Ovary (tissue), 3 donors: ENCODE results near the gene SUSD3.

Source experiments
- CTCF ChIP-seq, 3 donors: fragments of 450-650 bp in 2 of 3; fragments of 200-600 bp in 1 of 3; IDR thresholded peaks; one replicate each; pipeline versions ENCODE4 v1.5.1 to v1.8.0; 2016 to 2022; ENCODE audit warnings: antibody characterized with exemption in 3 of 3, mild to moderate bottlenecking in 1 of 3
- POLR2A ChIP-seq: fragments of 450-650 bp; IDR thresholded peaks from one replicate; pipeline ENCODE4 v1.6.1; 2017; ENCODE audit warnings: antibody characterized with exemption, mild to moderate bottlenecking, moderate library complexity
- donor health status: DM: no; HTN: no; CAD: no.

GRCh38 chr9:93080406-93080805 lies 21.9 kb downstream of the SUSD3 start:
- TF ChIP-seq CTCF (IDR thresholded peaks at IDR 0.05) = no peak
- no peak for TF ChIP-seq POLR2A
